Measurements from ENCODE around the gene CDHR1.

The CDHR1 gene

DNA sequence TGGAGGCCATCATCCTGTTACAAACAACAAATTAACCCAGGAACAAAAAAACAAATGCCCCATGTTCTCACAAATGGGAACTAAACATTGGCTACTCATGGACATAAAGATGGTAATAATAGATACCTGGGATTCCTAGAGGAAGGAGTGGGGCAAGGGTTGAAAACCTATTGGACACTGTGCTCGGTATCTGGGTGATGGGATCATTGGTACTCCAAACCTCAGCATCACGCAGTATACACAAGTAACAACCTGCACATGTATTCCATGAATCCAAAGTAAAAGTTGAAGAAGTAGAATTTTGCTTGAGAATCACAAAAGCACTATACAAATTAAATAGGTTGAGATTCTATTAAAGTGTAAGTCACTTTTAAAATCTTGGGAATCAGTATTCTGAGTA is 38.3 kb upstream of the CDHR1 start:
- H3K4me3 ChIP-seq (replicated peaks; ENCODE audit: low read depth, low read length): no peak overlapping the region
- no peak for DNase-seq (ENCODE audit: extremely low read depth, low read depth)
- no peak for TF ChIP-seq CTCF (IDR thresholded peaks at IDR 0.05; ENCODE audit: low read depth, low read length, missing control alignments)

DNA sequence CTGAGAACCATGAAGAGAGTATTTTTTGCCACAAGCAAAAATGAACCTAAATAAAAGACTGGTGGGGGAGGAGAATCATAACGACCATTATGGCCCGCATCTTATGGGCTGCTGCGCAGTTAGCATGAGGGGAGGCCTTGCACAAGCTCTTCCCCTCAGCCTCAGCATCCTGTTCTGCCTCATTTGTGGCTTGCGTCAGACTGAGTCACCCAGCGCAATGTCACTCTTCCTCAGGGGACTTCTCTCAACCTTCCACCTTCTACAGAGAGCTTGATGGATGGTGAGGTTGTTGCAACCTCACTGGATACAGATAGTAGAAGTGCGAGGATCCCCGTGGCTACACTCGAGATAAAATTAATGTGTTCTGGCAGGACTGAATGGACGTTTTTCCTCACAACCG is 37.6 kb upstream of the CDHR1 start:
- no peak overlapping the region for H3K4me3 ChIP-seq (replicated peaks; ENCODE audit: low read depth, low read length)
- no peak for TF ChIP-seq CTCF (IDR thresholded peaks at IDR 0.05; ENCODE audit: low read depth, low read length, missing control alignments)
- DNase-seq (ENCODE audit: extremely low read depth, low read depth): no peak

DNA sequence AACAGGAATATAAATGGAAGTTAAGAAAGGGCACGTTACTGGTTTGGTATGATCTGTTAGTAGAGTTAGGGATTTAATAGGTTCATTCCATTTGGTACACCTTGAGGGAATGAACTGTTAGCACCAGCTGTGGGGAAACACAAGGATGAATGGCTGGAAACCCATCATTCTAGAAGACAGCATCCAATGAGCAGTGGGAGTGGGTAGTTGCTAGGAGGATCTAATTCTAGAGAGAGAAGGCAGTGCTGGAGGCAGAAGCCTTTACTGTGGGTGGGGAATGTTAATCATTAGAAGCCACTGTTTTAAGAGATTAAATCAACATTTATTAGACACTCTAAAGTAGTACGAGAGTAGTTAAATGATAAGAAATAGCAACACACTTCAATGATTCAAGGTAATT is 36.3 kb upstream of the CDHR1 start:
- no peak for DNase-seq (ENCODE audit: extremely low read depth, low read depth)
- no peak for TF ChIP-seq CTCF (IDR thresholded peaks at IDR 0.05; ENCODE audit: low read depth, low read length, missing control alignments)
- no peak overlapping the region for H3K4me3 ChIP-seq (replicated peaks; ENCODE audit: low read depth, low read length)

DNA sequence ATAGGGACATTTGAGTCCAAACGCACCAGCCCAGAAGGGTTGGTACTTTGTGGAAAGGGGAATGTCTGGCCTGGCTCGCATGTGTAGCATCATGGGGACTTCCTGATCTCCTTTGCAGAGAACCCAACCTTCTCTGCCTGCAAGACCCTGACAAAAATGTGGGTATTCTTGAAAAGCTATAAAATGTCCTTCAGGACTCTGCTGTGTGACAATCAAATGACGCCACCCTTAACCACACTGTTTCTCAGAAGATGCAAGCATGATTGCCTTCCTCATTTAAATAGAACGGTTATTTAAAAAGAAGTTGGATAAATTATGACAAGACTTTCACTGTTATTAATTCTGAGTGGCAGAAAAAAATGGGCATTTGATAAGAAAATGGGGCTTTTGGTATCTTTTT is 35.8 kb upstream of the CDHR1 start:
- no peak for DNase-seq (ENCODE audit: extremely low read depth, low read depth)
- no peak for TF ChIP-seq CTCF (IDR thresholded peaks at IDR 0.05; ENCODE audit: low read depth, low read length, missing control alignments)
- no peak overlapping the region for H3K4me3 ChIP-seq (replicated peaks; ENCODE audit: low read depth, low read length)

- no peak for DNase-seq (ENCODE audit: extremely low read depth, low read depth)
- TF ChIP-seq CTCF (IDR thresholded peaks at IDR 0.05; ENCODE audit: low read depth, low read length, missing control alignments): no peak
- H3K4me3 ChIP-seq (replicated peaks; ENCODE audit: low read depth, low read length): no peak overlapping the region
Observed at GRCh38 chr10:84159076-84159685, 35.2 kb upstream of the CDHR1 start.

DNA sequence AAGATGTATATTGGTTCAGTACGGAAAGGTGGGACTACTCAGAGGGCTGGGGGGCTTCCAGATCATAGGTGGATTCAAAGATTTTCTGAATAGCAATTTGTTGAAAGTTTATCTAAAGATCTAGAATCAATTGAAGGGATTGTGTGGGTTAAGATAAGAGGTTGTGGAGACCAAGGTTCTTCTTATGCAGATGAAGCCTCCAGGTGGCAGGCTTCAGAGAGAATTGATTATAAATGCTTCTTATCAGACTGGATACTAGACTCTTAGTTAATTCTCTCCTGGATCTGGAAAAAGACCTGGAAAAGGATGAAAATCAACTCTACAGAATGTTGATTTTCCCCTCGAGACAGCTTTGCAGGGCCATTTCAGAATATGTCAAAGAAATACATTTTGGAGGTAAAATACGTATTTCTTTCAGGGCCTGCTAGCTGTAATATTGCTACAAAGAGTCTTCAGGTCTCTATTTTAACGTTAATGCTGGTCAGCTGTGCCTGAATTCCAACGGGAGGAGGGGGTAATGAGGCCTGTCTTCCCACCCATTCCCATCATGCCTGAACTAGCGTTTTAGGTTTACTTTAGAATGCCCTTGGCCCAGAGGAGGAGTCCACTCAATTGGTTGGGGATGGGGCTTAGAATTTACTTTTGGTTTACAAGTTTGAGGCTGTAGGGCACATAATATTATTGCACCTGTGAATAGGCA is 33.5 kb upstream of the CDHR1 start:
- no peak for TF ChIP-seq CTCF (IDR thresholded peaks at IDR 0.05; ENCODE audit: low read depth, low read length, missing control alignments)
- H3K4me3 ChIP-seq (replicated peaks; ENCODE audit: low read depth, low read length): no peak overlapping the region
- DNase-seq (ENCODE audit: extremely low read depth, low read depth): no peak

All from HFF-Myc (cell line).